Right lobe of liver (tissue), 6 donors: ENCODE measurements around the gene CLEC18C. TPM values are rescaled to one million over a fixed set of nuclear protein-coding genes. Genes with fewer than 3 reads are reported as not detected.
"Not testable (repeated sequence)": the region's sequence is repeated elsewhere in the genome, so short reads cannot be mapped to it uniquely, and the experiment has no call there.

ENCODE experiments used
- ATAC-seq, 4 donors: fragments of 200-7000 bp; cut with Tn5 transposase; one replicate each; pipeline ENCODE4 v1.9.1; 2020; ENCODE audit warnings: mild to moderate bottlenecking in 4 of 4, moderate library complexity in 4 of 4
- DNase-seq, 3 donors: peaks; one replicate each; pipeline ENCODE4 v3.0.0-alpha.2; 2020
- H3K27ac ChIP-seq, 3 donors: fragments of 200-600 bp; one replicate each; pipeline ENCODE4 v1.8.0; 2022
- H3K27me3 ChIP-seq, 2 donors: fragments of 200-600 bp; one replicate each; pipeline ENCODE4 v1.8.0; 2022
- H3K36me3 ChIP-seq, 4 donors: fragments of 200-600 bp; sonication (generic) in 1 of 4; one replicate each; pipeline versions ENCODE4 v1.5.1 to v1.8.0; 2017 to 2022; ENCODE audit warnings: control low read depth in 1 of 4
- H3K4me1 ChIP-seq, 4 donors: fragments of 200-600 bp; sonication (generic) in 1 of 4; one replicate each; pipeline versions ENCODE4 v1.5.1 to v1.8.0; 2017 to 2022; ENCODE audit warnings: control low read depth in 1 of 4
- H3K4me3 ChIP-seq, 3 donors: fragments of 200-600 bp; one replicate each; pipeline ENCODE4 v1.8.0; 2022
- H3K9me3 ChIP-seq, 4 donors: fragments of 200-600 bp; sonication (generic) in 1 of 4; one replicate each; pipeline versions ENCODE4 v1.5.1 to v1.8.0; 2017 to 2022; ENCODE audit warnings: control low read depth in 1 of 4
- WGBS: methylation state at CpG from one replicate; pipeline ENCODE4 v1.1.6; 2018; ENCODE audit warnings: low coverage, low lambda C conversion rate; ENCODE audit not compliant: insufficient coverage; ENCODE audit errors: missing lambda C conversion rate; 5-methylcytosine and 5-hydroxymethylcytosine counted together
- intact Hi-C, 2 donors: fragments of 100-400 bp; cut with DNase I; formaldehyde crosslinking; loops; one replicate each; pipeline versions ENCODE4 v1.11.2 to v1.14.1; 2022
- total RNA-seq, 6 experiments: library from RNA; depleted of rRNA in 2 of 6; stranded (reverse); fragments of >200 nt in 2 of 6; fragmentation: NEBNext Ultra II Directional in 3 of 6; extraction: Animal tissue kit (Norgen Biotek cat#: 25700) in 3 of 6; gene quantifications; one replicate each; pipeline versions ENCODE4 v1.1.0 to v1.2.4, GENCODE V29; 2016 to 2023
- donor health status: DM: no; HTN: yes; CAD: no.
- donor health status: DM: no; HTN: no; CAD: no.
- donor health status: DM: no; HTN: no; CAD: no.
- donor health status: DM: no; HTN: yes; CAD: no.
- donor health status: DM: no; HTN: yes; CAD: no.

Gene CLEC18C
- total RNA-seq, 6 experiments from 2014 or later = 0.10 to 0.56 (median 0.47) TPM; not detected in 2

GRCh38 chr16:70190574-70190973, 17.0 kb downstream of the CLEC18C start:
- H3K9me3 ChIP-seq, H3K4me3 ChIP-seq, H3K27ac ChIP-seq, H3K36me3 ChIP-seq, H3K27me3 ChIP-seq, intact Hi-C loops, ATAC-seq, H3K4me1 ChIP-seq, DNase-seq: not testable (repeated sequence)
- no CpG with 5 or more reads among the region's 5 CpGs for WGBS

GRCh38 chr16:70196683-70197300, 23.2 kb downstream of the CLEC18C start:
- H3K4me3 ChIP-seq, H3K27ac ChIP-seq, H3K27me3 ChIP-seq, H3K9me3 ChIP-seq, H3K4me1 ChIP-seq, DNase-seq, intact Hi-C loops, H3K36me3 ChIP-seq: not testable (repeated sequence)
- peak; percentile 23 to 53 (median 48) for ATAC-seq
- WGBS = 60% methylated on average over 2 of the region's 12 CpGs

GRCh38 chr16:70197611-70198010, 24.0 kb downstream of the CLEC18C start:
- H3K36me3 ChIP-seq, H3K4me3 ChIP-seq, DNase-seq, H3K27ac ChIP-seq, H3K4me1 ChIP-seq, H3K27me3 ChIP-seq, intact Hi-C loops, H3K9me3 ChIP-seq: not testable (repeated sequence)
- peak in 3 of 4 donors; percentile 20 to 24 (median 22) for ATAC-seq
- WGBS = 73% methylated on average over 3 of the region's 7 CpGs

GRCh38 chr16:70198230-70198629, 24.6 kb downstream of the CLEC18C start:
- intact Hi-C loops = not testable (repeated sequence)
- peak in 2 of 4 donors; percentile 12 to 15 for ATAC-seq

GRCh38 chr16:70198666-70199065, 25.1 kb downstream of the CLEC18C start:
- DNase-seq, H3K4me3 ChIP-seq, intact Hi-C loops, H3K27me3 ChIP-seq, H3K4me1 ChIP-seq, H3K27ac ChIP-seq, H3K36me3 ChIP-seq, H3K9me3 ChIP-seq: not testable (repeated sequence)
- WGBS = 53% methylated on average over 3 of the region's 3 CpGs
- ATAC-seq = peak; percentile 22 to 45 (median 34)

More at GRCh38 chr16:70198230-70198629, 24.6 kb downstream of the CLEC18C start:
- H3K9me3 ChIP-seq, H3K4me3 ChIP-seq, H3K4me1 ChIP-seq, H3K27me3 ChIP-seq, H3K27ac ChIP-seq, DNase-seq, H3K36me3 ChIP-seq: not testable (repeated sequence)
- WGBS = 89% methylated on average over 6 of the region's 9 CpGs

- intact Hi-C loops, H3K9me3 ChIP-seq, H3K4me1 ChIP-seq, H3K4me3 ChIP-seq, DNase-seq, H3K27me3 ChIP-seq, ATAC-seq, H3K36me3 ChIP-seq, H3K27ac ChIP-seq: not testable (repeated sequence)
- WGBS = 84% methylated on average over 7 of the region's 9 CpGs
Measured at GRCh38 chr16:70199170-70199569, 25.6 kb downstream of the CLEC18C start.

- H3K9me3 ChIP-seq, intact Hi-C loops, H3K4me1 ChIP-seq, H3K27ac ChIP-seq, H3K27me3 ChIP-seq, DNase-seq, H3K36me3 ChIP-seq, ATAC-seq, H3K4me3 ChIP-seq: not testable (repeated sequence)
- 84% methylated on average over 3 of the region's 8 CpGs for WGBS
Measured at GRCh38 chr16:70200063-70200462, 26.5 kb downstream of the CLEC18C start.

GRCh38 chr16:70203508-70203907, 29.9 kb downstream of the CLEC18C start:
- intact Hi-C loops, DNase-seq, H3K36me3 ChIP-seq, H3K4me1 ChIP-seq, H3K4me3 ChIP-seq, H3K27ac ChIP-seq, ATAC-seq, H3K27me3 ChIP-seq, H3K9me3 ChIP-seq: not testable (repeated sequence)
- WGBS = 55% methylated on average over 5 of the region's 7 CpGs

- intact Hi-C loops, H3K27me3 ChIP-seq, H3K9me3 ChIP-seq, H3K4me1 ChIP-seq, DNase-seq, H3K4me3 ChIP-seq, ATAC-seq, H3K36me3 ChIP-seq, H3K27ac ChIP-seq: not testable (repeated sequence)
- 96% methylated on average over 8 of the region's 29 CpGs for WGBS
Measured at GRCh38 chr16:70204010-70204409, 30.4 kb downstream of the CLEC18C start.

- H3K9me3 ChIP-seq, H3K4me3 ChIP-seq, DNase-seq, H3K27ac ChIP-seq, H3K4me1 ChIP-seq, H3K27me3 ChIP-seq, intact Hi-C loops, ATAC-seq, H3K36me3 ChIP-seq: not testable (repeated sequence)
- 86% methylated on average over 4 of the region's 46 CpGs for WGBS
Measured at GRCh38 chr16:70204668-70205405, 31.2 kb downstream of the CLEC18C start.

- ATAC-seq, H3K4me3 ChIP-seq, DNase-seq, intact Hi-C loops, H3K4me1 ChIP-seq, H3K9me3 ChIP-seq, H3K27me3 ChIP-seq, H3K27ac ChIP-seq, H3K36me3 ChIP-seq: not testable (repeated sequence)
- WGBS = 94% methylated on average over 5 of the region's 6 CpGs
Measured at GRCh38 chr16:70206382-70206781, 32.8 kb downstream of the CLEC18C start.
